Activated T-helper 1 cell treated with anti-CD3 and anti-CD28 coated beads, Interleukin-12 subunit alpha, Interleukin-12 subunit beta, Interleukin-2, Interleukin-4 antibody, amounts not matched to agents 30 ng/mL and 10 ng/mL and 1 ng/mL, durations not matched to agents 14 hours and 24 hours and 36 hours (primary cell): ENCODE data around the gene SPACA6. TPM values are rescaled to one million over a fixed set of nuclear protein-coding genes. Genes with fewer than 3 reads are reported as not detected.
"Not testable (repeated sequence)": the region's sequence is repeated elsewhere in the genome, so short reads cannot be mapped to it uniquely, and the experiment has no call there.

Experiments used
- DNase-seq: peaks from one replicate; pipeline ENCODE4 v3.0.0; 2021; ENCODE audit warnings: low spot score
- H3K27ac Mint-ChIP-seq: one replicate; pipeline ENCODE4 v1.8.0; 2021; ENCODE audit warnings: mild to moderate bottlenecking, mixed read lengths
- H3K27me3 Mint-ChIP-seq: one replicate; pipeline ENCODE4 v1.8.0; 2022; ENCODE audit warnings: mild to moderate bottlenecking, moderate library complexity, mixed read lengths; ENCODE audit not compliant: insufficient read depth
- H3K36me3 Mint-ChIP-seq: one replicate; pipeline ENCODE4 v1.8.0; 2021; ENCODE audit warnings: low read depth, mixed read lengths
- H3K4me1 Mint-ChIP-seq: one replicate; pipeline ENCODE4 v1.8.0; 2021; ENCODE audit warnings: low read depth, mixed read lengths
- H3K4me3 Mint-ChIP-seq: one replicate; pipeline ENCODE4 v1.8.0; 2021; ENCODE audit warnings: mild to moderate bottlenecking, moderate library complexity, mixed read lengths
- H3K9me3 Mint-ChIP-seq: one replicate; pipeline ENCODE4 v1.8.0; 2021; ENCODE audit warnings: mixed read lengths
- intact Hi-C: fragments of 100-400 bp; cut with micrococcal nuclease; formaldehyde crosslinking; loops from one replicate; pipeline ENCODE4 v1.15.1; 2024
- total RNA-seq: library from RNA; stranded (reverse); gene quantifications from 2 replicates; pipeline ENCODE4 v1.2.3, GENCODE V29; 2022

Gene SPACA6, protein sequence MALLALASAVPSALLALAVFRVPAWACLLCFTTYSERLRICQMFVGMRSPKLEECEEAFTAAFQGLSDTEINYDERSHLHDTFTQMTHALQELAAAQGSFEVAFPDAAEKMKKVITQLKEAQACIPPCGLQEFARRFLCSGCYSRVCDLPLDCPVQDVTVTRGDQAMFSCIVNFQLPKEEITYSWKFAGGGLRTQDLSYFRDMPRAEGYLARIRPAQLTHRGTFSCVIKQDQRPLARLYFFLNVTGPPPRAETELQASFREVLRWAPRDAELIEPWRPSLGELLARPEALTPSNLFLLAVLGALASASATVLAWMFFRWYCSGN
- 6.8 and 8.9 TPM in 2 replicates for total RNA-seq

DNA sequence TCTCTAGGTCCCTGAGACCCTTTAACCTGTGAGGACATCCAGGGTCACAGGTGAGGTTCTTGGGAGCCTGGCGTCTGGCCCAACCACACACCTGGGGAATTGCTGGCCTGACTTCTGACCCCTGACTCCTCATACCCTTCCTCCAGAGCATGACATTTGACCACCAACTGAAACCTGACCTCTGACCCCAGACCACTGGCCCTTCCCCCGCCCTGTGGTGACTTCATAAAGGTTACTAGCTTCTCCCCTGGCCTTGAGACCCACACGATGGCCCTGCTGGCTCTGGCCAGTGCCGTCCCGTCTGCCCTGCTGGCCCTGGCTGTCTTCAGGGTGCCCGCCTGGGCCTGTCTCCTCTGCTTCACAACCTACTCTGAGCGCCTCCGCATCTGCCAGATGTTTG lies at the start of gene SPACA6:
SPACA6 (plus strand) TSS at position 71 of the 400 bp plus-strand sequence; CDS start at position 268, 197 bp downstream.
- Mint-ChIP-seq H3K4me1 (peaks cover 11% of the 10 kb centered on the region), H3K27ac (peak within 1 kb of the TSS; percentile 45), H3K4me3 (no peak within 1 kb of the TSS), H3K36me3 (peaks cover 5% of the 10 kb centered on the region), H3K27me3 (peaks cover 2% of the 10 kb centered on the region), H3K9me3 (no peaks in the 10 kb centered on the region)
- intact Hi-C loops: no loop called here
- no peak for DNase-seq

DNA sequence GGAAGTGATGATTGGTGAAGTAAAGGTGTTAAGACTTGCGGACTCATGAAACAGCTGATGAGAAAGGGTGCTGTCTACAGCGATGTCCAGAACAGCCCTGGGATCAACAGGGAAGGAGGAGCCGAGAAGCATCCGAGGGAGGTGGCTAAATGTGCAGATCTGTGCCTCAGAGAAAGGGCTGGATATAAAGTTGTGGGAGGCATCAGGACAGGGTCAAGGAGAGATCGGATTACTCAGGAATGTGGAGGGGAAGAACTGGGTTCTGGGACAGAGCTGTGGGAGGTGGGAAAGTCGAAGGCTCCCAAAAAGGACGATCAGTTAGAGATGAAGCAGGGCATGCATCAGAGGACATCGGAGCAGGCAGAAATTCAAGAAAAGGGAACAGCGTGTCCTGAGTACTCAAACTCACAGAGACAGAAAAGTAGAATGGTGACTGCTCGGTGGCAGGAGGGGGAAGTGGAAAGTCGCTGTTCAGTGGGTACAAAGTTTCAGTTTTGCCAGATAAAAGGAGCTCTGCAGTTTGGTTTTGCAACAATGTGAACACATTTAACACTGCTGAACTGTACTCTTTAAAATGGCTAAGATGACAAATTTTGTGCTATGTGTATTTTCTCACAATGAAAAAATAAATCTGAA lies 48.4 kb upstream of the SPACA6 start:
- no peaks in the 10 kb centered on the region for H3K4me1 Mint-ChIP-seq
- peaks cover 9% of the 10 kb centered on the region for H3K27me3 Mint-ChIP-seq
- H3K27ac Mint-ChIP-seq: no peak overlapping the region
- H3K9me3 Mint-ChIP-seq: no peaks in the 10 kb centered on the region
- no peak overlapping the region for H3K4me3 Mint-ChIP-seq
- H3K36me3 Mint-ChIP-seq: no peaks in the 10 kb centered on the region
- intact Hi-C loops: loop anchor here (1.0 kb wide), 1 partner anchor 13 kb away; no protein-coding TSS in a partner anchor
- DNase-seq: no peak

DNA sequence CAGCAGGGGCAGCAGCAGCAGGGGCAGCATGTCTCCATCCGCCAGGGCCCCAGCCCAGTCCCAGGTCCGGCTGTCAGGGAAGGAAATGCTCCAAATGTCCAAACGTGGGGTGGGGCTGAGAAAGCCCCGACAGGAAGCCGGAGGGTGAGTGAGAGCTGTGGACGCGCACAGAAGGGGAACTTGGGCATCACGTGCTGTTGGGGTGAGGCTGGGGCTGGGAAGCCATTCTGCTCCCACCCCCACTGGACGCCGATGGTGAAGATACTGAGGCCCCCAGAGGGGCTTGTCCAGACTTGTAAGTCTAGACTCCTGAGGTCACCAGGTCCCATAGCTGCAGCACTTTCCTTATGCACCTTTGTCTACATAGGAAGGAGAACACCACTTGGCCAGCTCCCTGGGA lies 46.4 kb upstream of the SPACA6 start, which contains the start of gene SIGLEC14:
SIGLEC14 (minus strand) TSS at position 96 of the 400 bp plus-strand sequence; CDS start at position 30, 66 bp downstream.
- H3K36me3 Mint-ChIP-seq, DNase-seq, H3K27ac Mint-ChIP-seq, intact Hi-C loops, H3K4me1 Mint-ChIP-seq, H3K27me3 Mint-ChIP-seq, H3K9me3 Mint-ChIP-seq, H3K4me3 Mint-ChIP-seq: not testable (repeated sequence)

DNA sequence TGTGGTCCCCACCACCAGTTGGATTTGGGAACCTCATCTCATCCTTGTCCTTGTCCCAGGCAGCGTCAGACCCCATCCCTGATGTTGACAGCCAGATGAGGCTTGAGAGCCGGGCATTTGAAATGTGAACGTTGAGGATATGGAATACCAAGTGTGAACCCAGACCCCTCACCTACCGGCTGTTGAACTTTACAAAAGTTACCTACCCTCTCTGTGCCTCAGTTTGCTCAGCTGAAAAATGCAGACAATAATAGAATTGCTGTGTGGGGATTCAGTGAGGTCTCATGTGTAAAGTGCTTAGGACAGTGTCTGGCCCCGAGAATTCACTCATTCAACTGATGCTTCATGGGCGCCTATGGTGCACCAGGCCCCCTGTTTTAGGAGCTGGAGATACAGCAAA lies 45.8 kb upstream of the SPACA6 start:
- H3K4me1 Mint-ChIP-seq: no peaks in the 10 kb centered on the region
- no peak overlapping the region for H3K27ac Mint-ChIP-seq
- no peak overlapping the region for H3K4me3 Mint-ChIP-seq
- no peaks in the 10 kb centered on the region for H3K36me3 Mint-ChIP-seq
- no peak for DNase-seq
- intact Hi-C loops: no loop called here
- H3K9me3 Mint-ChIP-seq: no peaks in the 10 kb centered on the region
- H3K27me3 Mint-ChIP-seq: no peaks in the 10 kb centered on the region

DNA sequence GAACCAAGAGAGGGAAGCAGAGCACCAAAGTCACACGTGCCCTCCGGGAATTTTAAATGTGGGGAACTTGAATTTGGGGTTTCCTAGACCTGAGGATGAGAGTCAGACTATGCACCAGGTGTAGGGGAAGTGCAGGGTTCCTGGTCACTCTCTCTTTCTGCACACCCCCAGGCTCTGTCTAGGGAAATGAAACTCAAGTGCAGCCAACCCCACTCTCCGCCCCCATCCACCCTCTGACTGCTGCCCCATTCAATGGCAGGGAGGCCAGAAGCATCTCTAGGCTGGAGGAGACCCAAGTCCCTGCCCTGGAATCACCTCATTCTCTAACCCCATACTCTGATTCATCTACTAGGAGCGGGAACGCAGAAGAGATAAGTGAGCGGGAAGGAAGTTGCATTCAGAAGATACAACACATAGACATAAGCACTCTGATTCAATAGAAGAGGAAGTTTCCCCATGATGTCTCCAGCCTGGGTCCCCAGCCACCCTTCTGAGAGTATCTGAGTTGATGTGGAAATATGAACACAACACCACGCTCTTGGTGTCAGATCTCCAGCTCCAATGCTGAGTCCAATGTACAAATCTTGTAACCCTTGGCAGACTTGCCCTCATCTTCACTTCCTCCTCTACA lies 41.8 kb upstream of the SPACA6 start:
- intact Hi-C loops: no loop called here
- Mint-ChIP-seq H3K4me3 (no peak overlapping the region), H3K27me3 (no peaks in the 10 kb centered on the region)

DNA sequence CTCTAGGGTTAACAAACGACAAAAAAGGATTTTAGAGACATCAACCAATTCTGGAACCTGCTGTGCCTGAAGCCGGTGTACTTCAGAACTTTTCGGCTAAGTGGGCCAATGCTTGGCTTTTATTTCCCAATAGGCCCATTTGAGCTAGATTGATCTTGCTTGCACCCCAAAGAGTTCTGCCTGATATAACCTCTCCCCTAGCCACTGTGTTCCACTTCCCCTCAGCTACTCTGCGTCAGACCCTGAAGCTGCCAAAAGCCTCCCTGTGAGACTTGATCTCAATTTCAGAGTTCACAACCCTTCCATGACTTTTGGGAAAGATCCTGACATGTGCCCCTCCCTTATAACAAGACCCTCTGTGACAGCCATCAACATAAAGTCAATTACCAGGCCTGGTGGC lies 40.9 kb upstream of the SPACA6 start:
- no peak overlapping the region for H3K4me3 Mint-ChIP-seq
- DNase-seq: no peak
- peaks cover 3% of the 10 kb centered on the region for H3K27me3 Mint-ChIP-seq
- no peaks in the 10 kb centered on the region for H3K9me3 Mint-ChIP-seq
- H3K4me1 Mint-ChIP-seq: peaks cover 6% of the 10 kb centered on the region
- H3K36me3 Mint-ChIP-seq: no peaks in the 10 kb centered on the region
- intact Hi-C loops: no loop called here
- H3K27ac Mint-ChIP-seq: no peak overlapping the region

More for the DNA sequence above, 41.8 kb upstream of the SPACA6 start:
- Mint-ChIP-seq H3K27ac (no peak overlapping the region), H3K36me3 (no peaks in the 10 kb centered on the region), H3K4me1 (no peaks in the 10 kb centered on the region), H3K9me3 (no peaks in the 10 kb centered on the region)
- DNase-seq: no peak

DNA sequence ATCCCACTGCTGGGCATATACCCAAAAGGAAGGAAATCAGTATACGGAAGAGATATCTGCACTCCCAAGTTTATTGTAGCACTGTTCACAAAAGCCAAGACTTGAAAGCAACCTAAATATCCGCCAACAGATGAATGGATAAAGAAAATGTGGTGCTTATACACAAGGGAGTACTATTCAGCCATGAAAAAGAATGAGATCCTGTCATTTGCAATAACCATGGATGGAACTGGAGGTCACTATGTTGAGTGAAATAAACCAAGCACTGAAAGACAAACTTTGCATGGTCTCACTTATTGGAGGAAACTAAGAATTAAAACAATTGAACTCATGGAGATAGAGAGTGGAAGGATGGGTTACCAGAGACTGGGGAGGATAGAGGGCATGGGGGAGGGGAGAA lies 40.0 kb upstream of the SPACA6 start:
- intact Hi-C loops: no loop called here
- H3K27me3 Mint-ChIP-seq: peaks cover 3% of the 10 kb centered on the region
- no peaks in the 10 kb centered on the region for H3K36me3 Mint-ChIP-seq
- no peak overlapping the region for H3K4me3 Mint-ChIP-seq
- peaks cover 6% of the 10 kb centered on the region for H3K4me1 Mint-ChIP-seq
- H3K27ac Mint-ChIP-seq: no peak overlapping the region
- no peak for DNase-seq
- no peaks in the 10 kb centered on the region for H3K9me3 Mint-ChIP-seq

DNA sequence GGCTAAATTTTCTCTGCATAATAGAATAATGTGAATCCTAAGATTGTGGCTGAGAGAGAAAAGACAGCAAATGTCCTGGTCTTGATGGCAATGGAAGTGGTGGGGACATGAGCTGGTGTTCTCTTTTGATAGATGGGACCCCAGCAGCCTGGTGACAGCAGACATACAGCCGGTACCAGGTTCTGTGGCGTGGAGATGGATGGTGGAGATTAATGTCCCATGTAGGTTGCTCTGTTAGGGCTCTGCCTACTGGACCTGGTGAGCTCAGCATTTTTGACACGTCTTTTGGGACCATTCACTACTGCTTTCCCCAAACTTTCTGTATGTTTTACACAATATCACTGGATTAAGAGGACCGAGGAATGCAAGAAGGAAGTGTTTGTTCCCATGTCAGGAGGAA lies 38.3 kb upstream of the SPACA6 start:
- Mint-ChIP-seq H3K9me3 (no peaks in the 10 kb centered on the region), H3K4me1 (peaks cover 6% of the 10 kb centered on the region), H3K27ac (no peak overlapping the region), H3K4me3 (no peak overlapping the region), H3K27me3 (peaks cover 3% of the 10 kb centered on the region), H3K36me3 (no peaks in the 10 kb centered on the region)
- intact Hi-C loops: no loop called here
- DNase-seq: no peak

DNA sequence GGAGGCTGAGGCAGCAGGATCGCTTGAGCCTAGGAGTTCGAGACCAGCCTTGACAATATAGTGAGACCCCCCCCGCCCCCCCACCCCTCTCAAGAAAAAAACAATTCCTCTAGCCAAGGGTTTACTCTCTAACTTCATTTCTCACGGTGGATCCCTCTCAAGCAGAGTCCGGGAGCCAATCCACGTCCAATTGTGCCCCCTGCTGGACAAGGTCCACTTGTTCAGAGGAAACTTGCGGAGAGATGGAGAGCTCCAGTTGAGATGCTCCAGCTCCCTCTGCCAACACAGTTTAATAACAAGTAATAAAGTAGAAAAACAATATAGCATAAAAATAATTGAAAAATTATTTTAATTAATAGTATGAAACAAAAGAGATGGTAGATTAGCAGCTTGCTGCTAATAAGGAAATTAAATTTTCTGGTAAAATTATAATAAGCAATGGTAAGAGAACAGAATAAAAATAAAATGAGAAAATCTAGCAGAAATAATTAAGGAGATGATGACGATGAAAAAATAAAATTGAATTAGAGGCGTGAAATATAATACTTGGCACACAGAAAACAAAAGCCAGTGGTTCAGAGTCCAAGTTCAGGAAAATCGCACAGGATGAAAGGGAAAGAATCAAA lies 32.0 kb upstream of the SPACA6 start:
- H3K27me3 Mint-ChIP-seq: peaks cover 14% of the 10 kb centered on the region
- no peak for DNase-seq

DNA sequence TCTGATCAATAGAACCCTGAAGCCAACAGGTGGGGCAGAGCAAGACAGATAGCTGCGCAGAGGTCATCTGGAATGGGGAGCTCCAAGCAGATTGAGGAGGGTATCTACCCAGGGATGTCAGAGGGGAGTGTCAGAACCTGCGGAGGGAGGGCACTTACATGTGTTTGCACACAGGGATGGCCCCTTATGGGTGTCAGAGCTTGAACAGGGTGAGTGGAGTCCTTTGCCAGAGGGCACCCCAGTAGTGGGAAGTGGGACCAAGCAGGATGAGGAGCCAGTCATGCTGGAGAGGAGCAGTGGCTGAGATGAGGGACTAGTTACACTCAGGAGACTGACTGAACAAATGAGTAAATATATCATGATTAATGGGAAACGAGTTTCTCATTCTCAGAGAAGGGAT lies 29.5 kb upstream of the SPACA6 start:
- H3K4me3 Mint-ChIP-seq: no peak overlapping the region
- intact Hi-C loops: loop anchor here (10.0 kb wide), 1 partner anchor 111 kb away; no protein-coding TSS in a partner anchor
- H3K36me3 Mint-ChIP-seq: no peaks in the 10 kb centered on the region
- H3K4me1 Mint-ChIP-seq: no peaks in the 10 kb centered on the region
- no peaks in the 10 kb centered on the region for H3K9me3 Mint-ChIP-seq
- peaks cover 13% of the 10 kb centered on the region for H3K27me3 Mint-ChIP-seq
- no peak overlapping the region for H3K27ac Mint-ChIP-seq
- no peak for DNase-seq

More for the DNA sequence above, 32.0 kb upstream of the SPACA6 start:
- intact Hi-C loops: loop anchor here (1.0 to 10.0 kb wide), 2 partner anchors 114 to 322 kb away; no protein-coding TSS in a partner anchor
- H3K27ac Mint-ChIP-seq: no peak overlapping the region
- peaks cover 6% of the 10 kb centered on the region for H3K4me1 Mint-ChIP-seq
- H3K4me3 Mint-ChIP-seq: no peak overlapping the region
- no peaks in the 10 kb centered on the region for H3K36me3 Mint-ChIP-seq
- H3K9me3 Mint-ChIP-seq: no peaks in the 10 kb centered on the region

DNA sequence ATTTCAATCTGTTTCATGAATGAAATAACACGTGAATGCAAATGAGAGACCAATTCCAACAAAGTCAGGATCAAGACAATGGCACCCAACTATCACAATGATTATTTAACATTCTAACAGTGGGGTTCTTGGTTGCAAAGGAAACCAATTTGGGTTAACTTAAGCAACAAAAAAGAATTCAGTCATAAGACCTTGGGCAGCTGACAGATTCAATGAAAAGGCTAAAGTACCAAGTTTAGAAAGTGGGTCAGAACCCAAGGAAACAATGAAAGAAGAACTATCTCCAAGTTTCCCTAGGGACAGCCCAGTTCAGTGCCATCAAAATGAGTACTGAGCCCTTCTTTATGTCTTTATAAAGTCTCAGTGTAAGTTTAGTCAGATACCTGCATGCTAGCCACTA lies 29.0 kb upstream of the SPACA6 start:
- no peak overlapping the region for H3K27ac Mint-ChIP-seq
- intact Hi-C loops: loop anchor here (10.0 kb wide), 1 partner anchor 111 kb away; no protein-coding TSS in a partner anchor
- no peak for DNase-seq
- no peaks in the 10 kb centered on the region for H3K4me1 Mint-ChIP-seq
- no peaks in the 10 kb centered on the region for H3K9me3 Mint-ChIP-seq
- no peaks in the 10 kb centered on the region for H3K36me3 Mint-ChIP-seq
- H3K4me3 Mint-ChIP-seq: no peak overlapping the region
- H3K27me3 Mint-ChIP-seq: peaks cover 13% of the 10 kb centered on the region

DNA sequence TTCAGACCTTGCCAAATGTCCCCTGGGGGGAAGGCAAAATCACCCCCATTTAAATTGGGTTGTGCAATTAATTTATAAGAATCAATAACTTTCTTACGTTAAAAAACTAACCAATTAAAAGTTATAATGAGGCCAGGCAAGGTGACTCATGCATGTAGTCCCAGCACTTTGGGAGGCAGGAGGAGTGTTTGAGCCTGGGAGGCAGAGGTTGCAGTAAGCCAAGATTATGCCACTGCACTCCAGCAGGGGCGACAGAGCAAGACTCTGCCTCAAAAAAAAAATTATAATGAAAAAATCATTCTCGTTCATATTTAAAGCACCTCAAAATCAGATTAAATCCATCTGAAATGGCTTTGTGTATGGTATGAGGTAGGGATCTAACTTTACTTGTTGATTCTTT lies 28.1 kb upstream of the SPACA6 start:
- Mint-ChIP-seq H3K4me3 (no peak overlapping the region), H3K27me3 (peaks cover 13% of the 10 kb centered on the region), H3K27ac (no peak overlapping the region), H3K4me1 (no peaks in the 10 kb centered on the region), H3K36me3 (no peaks in the 10 kb centered on the region), H3K9me3 (no peaks in the 10 kb centered on the region)
- DNase-seq: no peak
- intact Hi-C loops: loop anchor here (10.0 kb wide), 1 partner anchor 110 kb away; no protein-coding TSS in a partner anchor
